MV-4-11 (cell line): Measurements from ENCODE around the gene LNPEP.
A peak's percentile ranks its signal among the peaks of the same experiment; 100 is the strongest.
"Not testable (repeated sequence)": the region's sequence is repeated elsewhere in the genome, so short reads cannot be mapped to it uniquely, and the experiment has no call there.

Experiments used
- DNase-seq: peaks from one replicate; lab custom pipeline; 2025; lab: John Stamatoyannopoulos, UW

The LNPEP gene

GRCh38 chr5:97063251-97063650, 127.4 kb downstream of the LNPEP start:
- DNase-seq, result no peak

GRCh38 chr5:97065475-97065874, 129.6 kb downstream of the LNPEP start:
- no peak for DNase-seq

- no peak for DNase-seq
Measured at GRCh38 chr5:97067296-97067850, 131.5 kb downstream of the LNPEP start.

GRCh38 chr5:97070234-97070633, 134.4 kb downstream of the LNPEP start:
- DNase-seq, result no peak

GRCh38 chr5:97071101-97071500, 135.2 kb downstream of the LNPEP start:
- peak; percentile 75 for DNase-seq

GRCh38 chr5:97071993-97072392, 136.1 kb downstream of the LNPEP start:
- DNase-seq, result no peak

- no peak for DNase-seq
Measured at GRCh38 chr5:97072696-97073095, 136.8 kb downstream of the LNPEP start.

- DNase-seq, result no peak
Measured at GRCh38 chr5:97073420-97073819, 137.5 kb downstream of the LNPEP start.

- no peak for DNase-seq
Measured at GRCh38 chr5:97074859-97075489, 139.1 kb downstream of the LNPEP start.

- no peak for DNase-seq
Measured at GRCh38 chr5:97075649-97076048, 139.8 kb downstream of the LNPEP start.

GRCh38 chr5:97076098-97076497, 140.2 kb downstream of the LNPEP start:
- no peak for DNase-seq

GRCh38 chr5:97077246-97077645, 141.4 kb downstream of the LNPEP start:
- DNase-seq, result no peak

- peak; percentile 46 for DNase-seq
Measured at GRCh38 chr5:97078958-97079743, 143.3 kb downstream of the LNPEP start.

GRCh38 chr5:97084782-97085458, 149.0 kb downstream of the LNPEP start:
- not testable (repeated sequence) for DNase-seq

- DNase-seq, result peak; percentile 70
Measured at GRCh38 chr5:97085459-97086181, 149.7 kb downstream of the LNPEP start.
